ENCODE data around the gene C4orf50.

- TF ChIP-seq CTCF (IDR thresholded peaks at IDR 0.05; ENCODE audit: insufficient read depth, low read length, poor library complexity, severe bottlenecking), result no peak
- TF ChIP-seq EZH2phosphoT487 (conservative IDR thresholded peaks at IDR 0.05; ENCODE audit: low read length), result no peak
These were observed 143.3 kb downstream of the C4orf50 start for GRCh38 chr4:5874811-5875449.

All from SU-DHL-6 (cell line).